ENCODE data around the gene ASH1L. TPM values are rescaled to one million over a fixed set of nuclear protein-coding genes. Genes with fewer than 3 reads are reported as not detected.

ASH1L gene
- total and polyA plus RNA-seq, 3 donors from 2014 or later, result 20.6 to 93.0 (median 87.6) TPM

DNA sequence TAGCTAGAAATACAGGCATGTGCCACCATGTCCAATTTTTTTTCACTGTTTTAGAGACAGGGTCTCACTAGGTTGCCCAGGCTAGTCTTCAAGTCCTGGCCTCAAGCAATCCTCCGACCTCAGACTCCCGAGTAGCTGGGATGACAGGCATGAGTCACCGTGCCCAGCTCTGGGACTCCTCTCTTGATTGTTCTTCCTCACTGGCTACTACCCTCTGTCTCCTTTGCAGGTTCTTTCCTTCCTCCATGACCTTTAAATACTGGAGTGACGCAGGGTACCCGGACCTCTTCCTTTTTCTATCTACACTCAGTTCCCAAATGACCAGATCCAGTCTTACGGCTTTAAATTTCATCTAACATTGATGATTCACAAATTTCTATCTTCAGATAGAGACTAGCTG, 34.9 kb downstream of the ASH1L start:
- intact Hi-C loops (cut with DNase I; ENCODE audit: low total_unique reads), result no loop called here
- peaks cover 10% of the 10 kb centered on the region for H3K4me1 ChIP-seq

DNA sequence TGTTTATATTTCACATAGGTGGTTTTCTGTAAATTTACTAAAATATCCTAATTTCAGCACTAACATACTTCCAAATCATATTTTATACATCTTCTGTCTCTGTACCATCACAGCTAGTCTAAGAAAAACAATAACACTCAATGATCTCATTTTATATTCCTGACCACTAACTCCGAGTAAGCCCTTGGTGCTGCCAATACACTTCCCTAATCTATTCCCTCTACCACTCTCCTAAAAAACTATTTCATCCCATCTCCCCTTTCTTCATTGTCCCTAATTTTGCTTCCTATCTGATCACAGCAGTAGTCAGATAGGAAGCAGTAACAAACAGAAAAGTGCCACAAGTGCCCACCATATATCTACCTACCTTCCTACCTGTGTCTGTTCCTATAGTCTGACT, 36.2 kb downstream of the ASH1L start:
- H3K4me3 ChIP-seq, result no peak overlapping the region
- TF ChIP-seq, protein P1, sequence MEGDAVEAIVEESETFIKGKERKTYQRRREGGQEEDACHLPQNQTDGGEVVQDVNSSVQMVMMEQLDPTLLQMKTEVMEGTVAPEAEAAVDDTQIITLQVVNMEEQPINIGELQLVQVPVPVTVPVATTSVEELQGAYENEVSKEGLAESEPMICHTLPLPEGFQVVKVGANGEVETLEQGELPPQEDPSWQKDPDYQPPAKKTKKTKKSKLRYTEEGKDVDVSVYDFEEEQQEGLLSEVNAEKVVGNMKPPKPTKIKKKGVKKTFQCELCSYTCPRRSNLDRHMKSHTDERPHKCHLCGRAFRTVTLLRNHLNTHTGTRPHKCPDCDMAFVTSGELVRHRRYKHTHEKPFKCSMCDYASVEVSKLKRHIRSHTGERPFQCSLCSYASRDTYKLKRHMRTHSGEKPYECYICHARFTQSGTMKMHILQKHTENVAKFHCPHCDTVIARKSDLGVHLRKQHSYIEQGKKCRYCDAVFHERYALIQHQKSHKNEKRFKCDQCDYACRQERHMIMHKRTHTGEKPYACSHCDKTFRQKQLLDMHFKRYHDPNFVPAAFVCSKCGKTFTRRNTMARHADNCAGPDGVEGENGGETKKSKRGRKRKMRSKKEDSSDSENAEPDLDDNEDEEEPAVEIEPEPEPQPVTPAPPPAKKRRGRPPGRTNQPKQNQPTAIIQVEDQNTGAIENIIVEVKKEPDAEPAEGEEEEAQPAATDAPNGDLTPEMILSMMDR (IDR thresholded peaks at IDR 0.05), result no peak
- TF ChIP-seq POLR2A (IDR thresholded peaks at IDR 0.05), result no peak
- no peaks in the 10 kb centered on the region for H3K4me1 ChIP-seq
- H3K9me3 ChIP-seq, result no peaks in the 10 kb centered on the region
- 91 to 94% methylated on average over 1 of the region's 1 CpG for WGBS, 2 donors
- DNase-seq, result no peak
- intact Hi-C loops (cut with DNase I; ENCODE audit: low total_unique reads), result no loop called here
- no peak overlapping the region for H3K27ac ChIP-seq
- no peaks in the 10 kb centered on the region for H3K36me3 ChIP-seq (ENCODE audit: low read depth, missing control alignments)
- no peaks in the 10 kb centered on the region for H3K27me3 ChIP-seq

More for the DNA sequence above, 34.9 kb downstream of the ASH1L start:
- no peak for TF ChIP-seq POLR2A (IDR thresholded peaks at IDR 0.05)
- TF ChIP-seq, protein P1 (IDR thresholded peaks at IDR 0.05), result no peak
- H3K27ac ChIP-seq, result no peak overlapping the region
- no peak overlapping the region for H3K4me3 ChIP-seq
- no peaks in the 10 kb centered on the region for H3K27me3 ChIP-seq
- no peak for DNase-seq
- WGBS, 2 donors, result 78 to 85% methylated on average over 6 of the region's 6 CpGs
- no peaks in the 10 kb centered on the region for H3K36me3 ChIP-seq (ENCODE audit: low read depth, missing control alignments)
- no peaks in the 10 kb centered on the region for H3K9me3 ChIP-seq

DNA sequence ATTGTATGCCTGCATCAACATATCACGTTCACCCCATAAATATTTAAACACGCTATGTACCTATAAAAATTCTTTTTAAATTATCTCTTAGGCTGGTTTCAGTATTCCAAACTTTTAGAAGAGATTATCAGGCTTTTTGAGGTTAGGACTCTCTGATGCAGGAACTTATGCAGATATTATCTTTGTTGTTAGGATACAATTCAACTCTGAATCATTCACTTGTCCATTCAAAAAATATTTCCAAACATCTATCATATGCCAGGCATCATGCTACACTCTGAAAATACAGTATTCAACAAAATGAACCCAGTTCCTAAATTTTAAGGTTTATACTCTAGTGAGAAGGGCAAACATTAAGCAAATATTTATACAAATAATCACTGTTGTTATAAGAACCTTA, 40.5 kb downstream of the ASH1L start:
- Histone ChIP-seq H3K27ac (no peak overlapping the region), H3K9me3 (no peaks in the 10 kb centered on the region), H3K4me1 (no peaks in the 10 kb centered on the region), H3K4me3 (no peak overlapping the region), H3K27me3 (no peaks in the 10 kb centered on the region), H3K36me3 (ENCODE audit: low read depth, missing control alignments) (no peaks in the 10 kb centered on the region)
- no peak for DNase-seq
- WGBS, 2 donors, result 80 to 84% methylated on average over 2 of the region's 2 CpGs
- no peak for TF ChIP-seq POLR2A (IDR thresholded peaks at IDR 0.05)
- TF ChIP-seq, protein P1 (IDR thresholded peaks at IDR 0.05), result no peak
- intact Hi-C loops (cut with DNase I; ENCODE audit: low total_unique reads), result no loop called here

DNA sequence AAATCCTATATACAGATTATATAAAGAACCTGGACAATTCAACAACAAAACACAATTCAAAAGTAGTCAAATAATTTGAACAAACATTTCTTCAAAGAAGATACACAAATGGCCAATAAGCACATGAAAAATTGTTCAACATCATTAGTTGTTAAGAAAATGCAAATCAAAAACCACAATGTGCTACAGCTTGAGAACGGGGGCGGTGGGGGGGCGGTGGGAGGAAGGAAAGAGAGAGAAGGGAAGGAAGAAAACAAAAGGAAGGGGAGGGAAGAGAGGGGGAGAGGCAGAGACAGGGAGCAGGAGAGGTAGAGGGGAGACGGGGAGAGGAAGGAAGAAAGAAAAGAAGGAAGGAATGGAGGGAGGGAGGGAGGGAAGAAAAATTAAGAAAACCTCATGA, 44.1 kb downstream of the ASH1L start:
- TF ChIP-seq, protein P1 (IDR thresholded peaks at IDR 0.05), result no peak
- 82 to 83% methylated on average over 4 of the region's 4 CpGs for WGBS, 2 donors
- H3K9me3 ChIP-seq, result no peaks in the 10 kb centered on the region
- no peak overlapping the region for H3K27ac ChIP-seq
- H3K27me3 ChIP-seq, result no peaks in the 10 kb centered on the region
- no peaks in the 10 kb centered on the region for H3K36me3 ChIP-seq (ENCODE audit: low read depth, missing control alignments)
- no peak overlapping the region for H3K4me3 ChIP-seq
- DNase-seq, result no peak
- H3K4me1 ChIP-seq, result no peaks in the 10 kb centered on the region
- intact Hi-C loops (cut with DNase I; ENCODE audit: low total_unique reads), result no loop called here

DNA sequence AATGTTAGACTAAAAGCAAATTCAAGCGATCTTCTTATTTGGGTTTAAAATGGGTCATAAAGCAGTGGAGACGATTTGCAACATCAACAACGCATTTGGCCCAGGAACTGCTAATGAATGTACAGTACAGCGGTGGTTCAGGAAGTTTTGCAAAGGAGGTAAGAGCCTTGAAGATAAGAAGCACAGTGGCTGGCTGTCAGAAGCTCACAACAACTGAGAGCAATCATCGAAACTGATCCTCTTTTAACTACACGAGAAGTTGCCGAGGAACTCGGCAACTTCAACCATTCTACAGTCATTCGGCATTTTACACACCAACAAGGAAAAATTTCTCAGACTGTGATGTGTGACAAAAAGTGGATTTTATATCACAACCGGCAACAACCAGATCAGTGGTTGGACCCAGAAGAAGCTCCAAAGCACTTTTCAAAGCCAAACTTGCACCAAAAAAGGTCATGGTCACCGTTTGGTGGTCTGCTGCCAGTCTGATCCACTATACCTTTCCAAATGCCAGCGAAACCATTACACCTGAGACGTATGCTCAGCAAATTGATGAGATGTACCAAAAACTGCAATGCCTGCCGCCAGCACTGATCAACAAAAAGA, 47.9 kb downstream of the ASH1L start:
- TF ChIP-seq POLR2A (IDR thresholded peaks at IDR 0.05), result no peak
- TF ChIP-seq, protein P1 (IDR thresholded peaks at IDR 0.05), result no peak
- no peak overlapping the region for H3K27ac ChIP-seq
- DNase-seq, result no peak
- H3K27me3 ChIP-seq, result no peaks in the 10 kb centered on the region
- no peaks in the 10 kb centered on the region for H3K4me1 ChIP-seq
- no peak overlapping the region for H3K4me3 ChIP-seq
- intact Hi-C loops (cut with DNase I; ENCODE audit: low total_unique reads), result no loop called here
- no peaks in the 10 kb centered on the region for H3K36me3 ChIP-seq (ENCODE audit: low read depth, missing control alignments)
- 65 to 79% methylated on average over 14 of the region's 14 CpGs for WGBS, 2 donors
- no peaks in the 10 kb centered on the region for H3K9me3 ChIP-seq
